ENCODE results near the gene HCN2.

DNA sequence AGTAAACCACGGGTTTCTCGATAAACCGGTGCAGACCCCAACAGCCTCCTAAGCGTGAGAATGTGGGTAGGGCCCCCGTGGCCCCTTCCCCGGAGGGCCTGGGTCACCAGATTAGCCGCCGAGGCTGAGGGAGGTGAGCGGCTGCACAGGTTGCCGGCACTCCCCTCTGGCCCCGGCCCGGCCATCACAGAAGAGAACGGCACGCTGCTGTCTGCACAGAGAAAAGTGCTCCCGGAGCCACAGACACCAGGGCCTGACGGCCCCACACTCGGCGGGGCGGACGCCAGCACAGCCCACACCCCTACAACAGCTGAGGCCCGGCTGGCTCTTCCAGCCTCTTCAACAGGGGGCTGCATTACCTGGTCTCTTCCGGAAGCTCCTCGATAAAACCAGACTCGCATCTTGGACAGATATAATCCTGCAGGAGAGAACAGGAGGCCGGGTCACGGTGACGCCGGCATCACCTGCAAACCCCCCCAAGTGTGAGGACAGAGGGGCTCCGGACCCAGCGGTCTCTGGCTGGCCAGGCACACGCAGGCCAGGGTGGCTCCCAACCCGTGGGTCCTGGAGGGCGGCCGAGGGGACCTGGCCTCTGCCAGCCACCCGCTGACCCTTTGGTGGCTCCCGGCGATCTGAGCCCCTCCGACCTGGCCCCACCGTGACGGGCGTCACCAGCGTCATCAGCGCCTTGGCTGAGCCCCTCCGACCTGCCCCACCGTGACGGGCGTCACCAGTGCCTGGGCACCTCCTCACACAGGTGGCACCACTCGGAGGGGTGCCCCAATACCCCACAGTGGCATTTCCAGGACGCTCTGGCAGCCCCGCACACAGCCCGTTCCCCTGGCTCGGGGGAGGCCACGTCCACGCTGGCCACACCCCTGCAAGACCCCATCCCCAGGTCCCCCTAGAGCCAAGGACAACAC lies 63.0 kb downstream of the HCN2 start:
- TF ChIP-seq, protein P1, sequence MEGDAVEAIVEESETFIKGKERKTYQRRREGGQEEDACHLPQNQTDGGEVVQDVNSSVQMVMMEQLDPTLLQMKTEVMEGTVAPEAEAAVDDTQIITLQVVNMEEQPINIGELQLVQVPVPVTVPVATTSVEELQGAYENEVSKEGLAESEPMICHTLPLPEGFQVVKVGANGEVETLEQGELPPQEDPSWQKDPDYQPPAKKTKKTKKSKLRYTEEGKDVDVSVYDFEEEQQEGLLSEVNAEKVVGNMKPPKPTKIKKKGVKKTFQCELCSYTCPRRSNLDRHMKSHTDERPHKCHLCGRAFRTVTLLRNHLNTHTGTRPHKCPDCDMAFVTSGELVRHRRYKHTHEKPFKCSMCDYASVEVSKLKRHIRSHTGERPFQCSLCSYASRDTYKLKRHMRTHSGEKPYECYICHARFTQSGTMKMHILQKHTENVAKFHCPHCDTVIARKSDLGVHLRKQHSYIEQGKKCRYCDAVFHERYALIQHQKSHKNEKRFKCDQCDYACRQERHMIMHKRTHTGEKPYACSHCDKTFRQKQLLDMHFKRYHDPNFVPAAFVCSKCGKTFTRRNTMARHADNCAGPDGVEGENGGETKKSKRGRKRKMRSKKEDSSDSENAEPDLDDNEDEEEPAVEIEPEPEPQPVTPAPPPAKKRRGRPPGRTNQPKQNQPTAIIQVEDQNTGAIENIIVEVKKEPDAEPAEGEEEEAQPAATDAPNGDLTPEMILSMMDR (IDR thresholded peaks at IDR 0.05): no peak
- TF ChIP-seq EZH2 (IDR thresholded peaks at IDR 0.05): no peak
- TF ChIP-seq EZH2phosphoT487 (IDR thresholded peaks at IDR 0.05): no peak

Data from neural progenitor cell (in vitro differentiated cells).